GM12878 (cell line): ENCODE results near the gene GRK7.

Experiments
- CBX3 ChIP-seq: fragments of 200-600 bp; sonication (generic); IDR thresholded peaks from 2 replicates; pipeline ENCODE4 v1.6.1; 2016; ENCODE audit warnings: low read depth, borderline replicate concordance
- CEBPB ChIP-seq, 2 experiments: fragments of 150-350 bp in 1 of 2; IDR thresholded peaks; 2 replicates each; pipeline ENCODE4 v1.6.1; 2012 to 2014; ENCODE audit warnings: low read depth in 2 of 2, low read length in 2 of 2, borderline replicate concordance in 1 of 2, inconsistent platforms in 1 of 2
- CREB1 ChIP-seq: IDR thresholded peaks from 2 replicates; pipeline ENCODE4 v1.6.1; 2012; ENCODE audit warnings: low read depth, mild to moderate bottlenecking, inconsistent platforms
- CTCF ChIP-seq, 3 experiments: IDR thresholded peaks in 2 of 3; conservative IDR thresholded peaks in 1 of 3; 2 replicates each; pipeline ENCODE4 v1.5.1; 2011; ENCODE audit warnings: low read depth in 3 of 3, low read length in 3 of 3, mild to moderate bottlenecking in 3 of 3, control low read depth in 2 of 3, moderate library complexity in 2 of 3, inconsistent platforms in 1 of 3, mixed read lengths in 1 of 3; ENCODE audit not compliant: control insufficient read depth in 2 of 3, insufficient read depth in 1 of 3; ENCODE audit errors: extremely low read depth in 1 of 3
- ETV6 ChIP-seq, 2 experiments: fragments of 450-650 bp in 1 of 2; IDR thresholded peaks in 1 of 2; conservative IDR thresholded peaks in 1 of 2; 2 replicates each; pipeline ENCODE4 v1.6.1; 2014; ENCODE audit warnings: antibody characterized with exemption in 1 of 2, borderline replicate concordance in 1 of 2, low read depth in 1 of 2, mild to moderate bottlenecking in 1 of 2, moderate library complexity in 1 of 2
- EZH2 ChIP-seq: IDR thresholded peaks from 2 replicates; pipeline ENCODE4 v1.6.1; 2012; ENCODE audit warnings: low read depth, mild to moderate bottlenecking, control low read depth, inconsistent platforms, low read length, borderline replicate concordance; ENCODE audit not compliant: control insufficient read depth
- RFX5 ChIP-seq: IDR thresholded peaks from 2 replicates; pipeline ENCODE4 v1.6.1; 2011; ENCODE audit warnings: low read depth, low read length, improper control_type of control experiment
- SREBF2 ChIP-seq: IDR thresholded peaks from 2 replicates; pipeline ENCODE4 v1.6.1; 2012; ENCODE audit warnings: mild to moderate bottlenecking, low read length
- TCF3 ChIP-seq: IDR thresholded peaks from 2 replicates; pipeline ENCODE4 v1.6.1; 2012; ENCODE audit warnings: low read depth, mild to moderate bottlenecking, low read length, borderline replicate concordance; ENCODE audit not compliant: insufficient read depth
- USF1 ChIP-seq: IDR thresholded peaks from 2 replicates; pipeline ENCODE4 v1.6.1; 2011; ENCODE audit warnings: borderline replicate concordance, low read depth, mild to moderate bottlenecking, moderate library complexity, mixed read lengths, low read length; ENCODE audit not compliant: insufficient read depth; ENCODE audit errors: extremely low read length

DNA sequence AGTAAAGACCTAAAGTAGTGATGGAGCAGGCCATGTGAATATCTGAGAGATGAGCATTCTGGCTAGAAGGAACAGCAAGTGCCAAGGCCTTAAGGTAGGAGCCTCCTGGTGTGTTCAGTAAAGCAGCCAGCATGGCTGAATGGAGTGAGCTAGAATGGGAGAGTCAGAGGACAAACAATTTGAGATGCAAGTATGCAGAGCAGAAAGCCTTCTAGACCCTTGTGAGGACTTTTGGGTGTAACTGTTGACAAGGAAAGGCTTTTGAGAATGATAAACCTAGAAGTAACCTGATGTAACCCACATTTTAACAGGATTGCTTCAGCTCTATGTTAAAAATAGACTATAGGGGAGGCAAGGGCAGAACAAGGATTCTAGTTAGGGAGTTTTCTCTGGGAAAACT, 40.0 kb upstream of the GRK7 start:
- no peak for TF ChIP-seq TCF3
- no peak for TF ChIP-seq SREBF2
- no peak for TF ChIP-seq ETV6 (conservative IDR thresholded peaks at IDR 0.05 in 1 of 2, IDR thresholded peaks at IDR 0.05 in 1 of 2; ENCODE audit: borderline replicate concordance in 1 of 2, low read depth in 1 of 2)
- TF ChIP-seq EZH2, result no peak
- no peak for TF ChIP-seq CBX3
- TF ChIP-seq CREB1, result no peak
- no peak for TF ChIP-seq CTCF (IDR thresholded peaks at IDR 0.05 in 2 of 3, conservative IDR thresholded peaks at IDR 0.05 in 1 of 3; ENCODE audit: control insufficient read depth in 2 of 3, extremely low read depth in 1 of 3, insufficient read depth in 1 of 3, low read depth in 3 of 3, low read length in 3 of 3)
- TF ChIP-seq USF1, result no peak
- TF ChIP-seq CEBPB (IDR thresholded peaks at IDR 0.05; ENCODE audit: borderline replicate concordance in 1 of 2, low read depth in 2 of 2, low read length in 2 of 2), result no peak
- no peak for TF ChIP-seq RFX5
